ENCODE results near the gene GPATCH2. TPM values are rescaled to one million over a fixed set of nuclear protein-coding genes. Genes with fewer than 3 reads are reported as not detected.
"Not testable (repeated sequence)": the region's sequence is repeated elsewhere in the genome, so short reads cannot be mapped to it uniquely, and the experiment has no call there.

GPATCH2 gene
- 25.8 TPM for total RNA-seq

GRCh38 chr1:217630711-217631591 is at the start of gene GPATCH2, which contains the start of gene SPATA17:
Gene GPATCH2, minus strand, starts transcription at chr1:217631090. Its CDS starts 119 bp downstream, at chr1:217630971.
Gene SPATA17, plus strand, starts transcription at chr1:217631344. Its CDS starts 35 bp downstream, at chr1:217631379.
- peak; percentile 96 for DNase-seq

GRCh38 chr1:217674028-217674729 is 43.3 kb upstream of the GPATCH2 start:
- no peak for DNase-seq

GRCh38 chr1:217673387-217673786 is 42.5 kb upstream of the GPATCH2 start:
- no peak for DNase-seq

- no peak for DNase-seq
Measured at GRCh38 chr1:217668351-217668940, 37.6 kb upstream of the GPATCH2 start.

- DNase-seq, result no peak
Measured at GRCh38 chr1:217661407-217661806, 30.5 kb upstream of the GPATCH2 start.

- peak; percentile 7 for DNase-seq
Measured at GRCh38 chr1:217660353-217661062, 29.6 kb upstream of the GPATCH2 start.

GRCh38 chr1:217650674-217651073 is 19.8 kb upstream of the GPATCH2 start:
- no peak for DNase-seq

- DNase-seq, result no peak
Measured at GRCh38 chr1:217647791-217648190, 16.9 kb upstream of the GPATCH2 start.

GRCh38 chr1:217642455-217642854 is 11.6 kb upstream of the GPATCH2 start:
- DNase-seq, result no peak

- DNase-seq, result no peak
Measured at GRCh38 chr1:217627431-217627830, 3.5 kb downstream of the GPATCH2 start.

GRCh38 chr1:217626321-217626720 is 4.6 kb downstream of the GPATCH2 start:
- DNase-seq, result no peak

- no peak for DNase-seq
Measured at GRCh38 chr1:217622042-217622441, 8.8 kb downstream of the GPATCH2 start.

- no peak for DNase-seq
Measured at GRCh38 chr1:217620814-217621213, 10.1 kb downstream of the GPATCH2 start.

- peak; percentile 1 for DNase-seq
Measured at GRCh38 chr1:217617126-217617525, 13.8 kb downstream of the GPATCH2 start.

GRCh38 chr1:217614200-217614712 is 16.6 kb downstream of the GPATCH2 start:
- DNase-seq, result no peak

GRCh38 chr1:217605390-217605789 is 25.5 kb downstream of the GPATCH2 start:
- no peak for DNase-seq

GRCh38 chr1:217602380-217602779 is 28.5 kb downstream of the GPATCH2 start:
- no peak for DNase-seq

GRCh38 chr1:217599154-217599553 is 31.7 kb downstream of the GPATCH2 start:
- no peak for DNase-seq

- DNase-seq, result no peak
Measured at GRCh38 chr1:217590598-217590997, 40.3 kb downstream of the GPATCH2 start.

GRCh38 chr1:217586586-217586985 is 44.3 kb downstream of the GPATCH2 start:
- DNase-seq, result no peak

GRCh38 chr1:217585577-217585976 is 45.3 kb downstream of the GPATCH2 start:
- no peak for DNase-seq

GRCh38 chr1:217584286-217584811 is 46.5 kb downstream of the GPATCH2 start:
- not testable (repeated sequence) for DNase-seq
